SK-N-SH (cell line): Measurements from ENCODE around the gene IL18R1. TPM values are rescaled to one million over a fixed set of nuclear protein-coding genes. Genes with fewer than 3 reads are reported as not detected.

ENCODE experiments used
- CTCF ChIA-PET: fragments of 300-600, 350-600 bp; formaldehyde crosslinking; extraction: SDS; loops from one replicate; lab custom pipeline; 2021; lab: Yijun Ruan, JAX
- POLR2A ChIA-PET: fragments of 350-600 bp; sonication (Branson Sonifier 250); formaldehyde crosslinking; extraction: SDS; loops from one replicate; lab custom pipeline; 2020; ENCODE audit warnings: antibody characterized with exemption, inconsistent platforms; lab: Yijun Ruan, JAX
- DNase-seq: peaks from one replicate; pipeline ENCODE4 v3.0.0; 2012
- H2AFZ ChIP-seq: fragments of 200-600 bp; sonication (generic); 2 replicates; pipeline ENCODE4 v1.8.1; 2016; ENCODE audit warnings: antibody characterized with exemption, mild to moderate bottlenecking, low read depth
- H3F3A ChIP-seq: fragments of 200-600 bp; sonication (generic); replicated peaks from 2 replicates; pipeline ENCODE3; 2016; ENCODE audit warnings: antibody characterized with exemption, mild to moderate bottlenecking; ENCODE audit not compliant: insufficient read depth
- H3K27ac ChIP-seq, 2 experiments: fragments of 200-500 bp in 1 of 2; fragments of 200-600 bp in 1 of 2; sonication (Bioruptor generic) in 1 of 2; sonication (generic), shearing (Covaris generic) in 1 of 2; 2 replicates each; pipeline versions ENCODE4 v1.5.1 to v1.6.1; 2014 to 2016; ENCODE audit warnings: low read depth in 2 of 2, inconsistent platforms in 1 of 2, low read length in 1 of 2, mild to moderate bottlenecking in 1 of 2, mixed read lengths in 1 of 2
- H3K27me3 ChIP-seq: fragments of 200-600 bp; sonication (generic), shearing (Covaris generic); 2 replicates; pipeline ENCODE4 v1.6.1; 2016; ENCODE audit warnings: mixed run types; ENCODE audit not compliant: insufficient read depth
- H3K36me3 ChIP-seq, 2 experiments: fragments of 200-500 bp in 1 of 2; fragments of 200-600 bp in 1 of 2; sonication (Bioruptor generic) in 1 of 2; sonication (generic) in 1 of 2; replicated peaks in 1 of 2; 2 replicates each; pipeline versions ENCODE3 to v1.5.1; 2014 to 2016; ENCODE audit warnings: low read length in 1 of 2, mild to moderate bottlenecking in 1 of 2; ENCODE audit not compliant: insufficient read depth in 2 of 2, control insufficient read depth in 1 of 2
- H3K4me1 ChIP-seq, 2 experiments: fragments of 200-500 bp in 1 of 2; fragments of 200-600 bp in 1 of 2; sonication (Bioruptor generic) in 1 of 2; sonication (generic), shearing (Covaris generic) in 1 of 2; 2 replicates each; pipeline versions ENCODE4 v1.5.1 to v1.6.1; 2014 to 2016; ENCODE audit warnings: low read depth in 1 of 2, low read length in 1 of 2, mixed run types in 1 of 2; ENCODE audit not compliant: insufficient read depth in 2 of 2, control insufficient read depth in 1 of 2
- H3K4me2 ChIP-seq: fragments of 200-600 bp; sonication (generic), shearing (Covaris generic); 2 replicates; pipeline ENCODE4 v1.6.1; 2017; ENCODE audit warnings: mixed run types
- H3K4me3 ChIP-seq, 2 experiments: fragments of 200-500 bp in 1 of 2; fragments of 200-600 bp in 1 of 2; sonication (Bioruptor generic) in 1 of 2; sonication (generic), shearing (Covaris generic) in 1 of 2; 2 replicates each; pipeline versions ENCODE4 v1.5.1 to v1.8.1; 2014 to 2016; ENCODE audit warnings: low read depth in 2 of 2, inconsistent platforms in 1 of 2, low read length in 1 of 2, mild to moderate bottlenecking in 1 of 2, mixed read lengths in 1 of 2, moderate library complexity in 1 of 2
- H3K79me2 ChIP-seq: fragments of 200-600 bp; sonication (generic); 2 replicates; pipeline ENCODE4 v1.8.1; 2017; ENCODE audit warnings: mild to moderate bottlenecking; ENCODE audit not compliant: insufficient read depth
- H3K9ac ChIP-seq: fragments of 200-600 bp; sonication (generic); 2 replicates; pipeline ENCODE4 v1.6.1; 2017; ENCODE audit warnings: mixed run types
- H3K9me2 ChIP-seq: fragments of 200-600 bp; sonication (generic); 2 replicates; pipeline ENCODE4 v1.6.1; 2017; ENCODE audit warnings: mixed run types
- H3K9me3 ChIP-seq: fragments of 200-600 bp; sonication (generic); 2 replicates; pipeline ENCODE4 v1.6.1; 2017; ENCODE audit warnings: mixed run types, mild to moderate bottlenecking, moderate library complexity
- H4K20me1 ChIP-seq: fragments of 200-600 bp; sonication (generic); 2 replicates; pipeline ENCODE4 v1.6.1; 2017; ENCODE audit warnings: mild to moderate bottlenecking, mixed run types; ENCODE audit not compliant: insufficient read depth
- CHD2 ChIP-seq: fragments of 150-350 bp; IDR thresholded peaks from 2 replicates; pipeline ENCODE4 v1.6.1; 2018; ENCODE audit warnings: low read length; ENCODE audit not compliant: partially characterized antibody
- EZH2phosphoT487 ChIP-seq: fragments of 200-600 bp; sonication (generic); IDR thresholded peaks from 2 replicates; pipeline ENCODE4 v1.6.1; 2017; ENCODE audit warnings: low read depth, mixed run types, mild to moderate bottlenecking, antibody characterized with exemption, moderate library complexity, borderline replicate concordance
- FOXJ3 ChIP-seq: sonication (generic); formaldehyde crosslinking; IDR thresholded peaks from 2 replicates; pipeline ENCODE4 v1.5.1; 2020; ENCODE audit warnings: mild to moderate bottlenecking, missing genetic modification reagents
- FOXM1 ChIP-seq: IDR thresholded peaks from 2 replicates; pipeline ENCODE4 v1.4.0; 2012; ENCODE audit warnings: low read depth, mild to moderate bottlenecking
- GABPA ChIP-seq: IDR thresholded peaks from 2 replicates; pipeline ENCODE4 v1.4.0; 2012; ENCODE audit warnings: low read depth, mild to moderate bottlenecking
- GATA2 ChIP-seq: sonication (generic); formaldehyde crosslinking; IDR thresholded peaks from 2 replicates; pipeline ENCODE4 v1.5.0; 2020; ENCODE audit warnings: mild to moderate bottlenecking, missing genetic modification reagents
- MEF2A ChIP-seq: IDR thresholded peaks from 2 replicates; pipeline ENCODE4 v1.4.0; 2012; ENCODE audit warnings: low read depth, borderline replicate concordance
- NRF1 ChIP-seq: IDR thresholded peaks from 2 replicates; pipeline ENCODE4 v1.6.1; 2012; ENCODE audit warnings: low read depth, mild to moderate bottlenecking, low read length
- RAD21 ChIP-seq: IDR thresholded peaks from 2 replicates; pipeline ENCODE4 v1.6.1; 2012; ENCODE audit warnings: mild to moderate bottlenecking, low read length
- RFX5 ChIP-seq: IDR thresholded peaks from 2 replicates; pipeline ENCODE4 v1.6.1; 2012; ENCODE audit warnings: mild to moderate bottlenecking, improper control_type of control experiment, low read length
- RXRA ChIP-seq: IDR thresholded peaks from 2 replicates; pipeline ENCODE4 v1.4.0; 2012; ENCODE audit warnings: low read depth, mild to moderate bottlenecking, borderline replicate concordance
- TAF1 ChIP-seq: IDR thresholded peaks from 2 replicates; pipeline ENCODE4 v1.6.1; 2012; ENCODE audit warnings: low read depth, mild to moderate bottlenecking, low read length, moderate library complexity, borderline replicate concordance
- TCF12 ChIP-seq: IDR thresholded peaks from 2 replicates; pipeline ENCODE4 v1.4.0; 2012
- WGBS: methylation state at CpG from one replicate; pipeline ENCODE4 v1.1.6; 2017; ENCODE audit warnings: low lambda C conversion rate; 5-methylcytosine and 5-hydroxymethylcytosine counted together
- polyA plus RNA-seq, 3 experiments: library from polyadenylated mRNA; depleted of rRNA; stranded (reverse); fragments of >200 nt; gene quantifications; 2 replicates each; pipeline ENCODE4 v1.2.3, GENCODE V29; 2012
- TF ChIP-seq, protein P1 (sequence below): fragments of 150-350 bp; IDR thresholded peaks from 2 replicates; pipeline ENCODE4 v1.6.1; 2017; ENCODE audit warnings: antibody characterized with exemption, low read length, low read depth, borderline replicate concordance
- TF ChIP-seq, protein P2 (sequence below): IDR thresholded peaks from 2 replicates; pipeline ENCODE4 v1.4.0; 2012; ENCODE audit warnings: low read depth
- TF ChIP-seq, protein P3 (sequence below): IDR thresholded peaks from 2 replicates; pipeline ENCODE4 v1.6.1; 2012; ENCODE audit warnings: mild to moderate bottlenecking, low read depth, low read length, moderate library complexity
- TF ChIP-seq, protein P4 (sequence below): IDR thresholded peaks from 2 replicates; pipeline ENCODE4 v1.4.0; 2012; ENCODE audit warnings: low read depth, borderline replicate concordance
- TF ChIP-seq, protein P5 (sequence below): IDR thresholded peaks from 2 replicates; pipeline ENCODE4; 2012
- TF ChIP-seq, protein P6 (sequence below): IDR thresholded peaks from 2 replicates; pipeline ENCODE4 v1.4.0; 2012; ENCODE audit warnings: low read depth, borderline replicate concordance

IL18R1 gene
- polyA plus RNA-seq, 1 of the 3 experiments (the other 2 are of a cell fraction): not detected

DNA sequence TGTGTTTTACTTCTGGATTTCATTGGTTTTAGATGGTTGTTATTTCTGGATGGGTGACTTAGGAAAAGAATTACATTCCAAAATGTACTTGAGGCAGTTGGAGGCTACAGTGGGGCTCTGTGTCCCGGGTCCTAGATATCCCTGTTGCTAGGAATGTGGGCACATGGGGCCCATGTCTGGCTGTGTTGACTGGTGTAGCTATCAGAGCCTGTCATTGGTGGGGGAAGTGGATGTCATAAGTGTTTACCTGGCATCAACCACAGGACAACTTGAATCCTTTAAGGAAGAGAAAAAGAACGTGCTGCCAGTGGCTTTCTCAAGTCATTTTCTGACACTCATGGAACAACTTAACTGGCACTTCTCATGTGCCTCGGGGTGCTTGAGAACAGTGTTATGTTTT lies 30.4 kb downstream of the IL18R1 start:
- Histone ChIP-seq H3K4me3 (no peak overlapping the region), H3K79me2 (no peaks in the 10 kb centered on the region), H3F3A (no peaks in the 10 kb centered on the region), H4K20me1 (no peaks in the 10 kb centered on the region), H3K9me2 (no peaks in the 10 kb centered on the region), H3K9ac (no peak overlapping the region), H3K27me3 (no peaks in the 10 kb centered on the region), H3K9me3 (no peaks in the 10 kb centered on the region), H3K36me3 (no peaks in the 10 kb centered on the region), H3K4me1 (no peaks in the 10 kb centered on the region), H2AFZ (no peak overlapping the region), H3K4me2 (no peak overlapping the region), H3K27ac (no peak overlapping the region)
- TF ChIP-seq, protein P1, sequence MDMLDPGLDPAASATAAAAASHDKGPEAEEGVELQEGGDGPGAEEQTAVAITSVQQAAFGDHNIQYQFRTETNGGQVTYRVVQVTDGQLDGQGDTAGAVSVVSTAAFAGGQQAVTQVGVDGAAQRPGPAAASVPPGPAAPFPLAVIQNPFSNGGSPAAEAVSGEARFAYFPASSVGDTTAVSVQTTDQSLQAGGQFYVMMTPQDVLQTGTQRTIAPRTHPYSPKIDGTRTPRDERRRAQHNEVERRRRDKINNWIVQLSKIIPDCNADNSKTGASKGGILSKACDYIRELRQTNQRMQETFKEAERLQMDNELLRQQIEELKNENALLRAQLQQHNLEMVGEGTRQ: no peak
- TF ChIP-seq, protein P2, sequence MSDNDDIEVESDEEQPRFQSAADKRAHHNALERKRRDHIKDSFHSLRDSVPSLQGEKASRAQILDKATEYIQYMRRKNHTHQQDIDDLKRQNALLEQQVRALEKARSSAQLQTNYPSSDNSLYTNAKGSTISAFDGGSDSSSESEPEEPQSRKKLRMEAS: no peak
- TF ChIP-seq, protein P3, sequence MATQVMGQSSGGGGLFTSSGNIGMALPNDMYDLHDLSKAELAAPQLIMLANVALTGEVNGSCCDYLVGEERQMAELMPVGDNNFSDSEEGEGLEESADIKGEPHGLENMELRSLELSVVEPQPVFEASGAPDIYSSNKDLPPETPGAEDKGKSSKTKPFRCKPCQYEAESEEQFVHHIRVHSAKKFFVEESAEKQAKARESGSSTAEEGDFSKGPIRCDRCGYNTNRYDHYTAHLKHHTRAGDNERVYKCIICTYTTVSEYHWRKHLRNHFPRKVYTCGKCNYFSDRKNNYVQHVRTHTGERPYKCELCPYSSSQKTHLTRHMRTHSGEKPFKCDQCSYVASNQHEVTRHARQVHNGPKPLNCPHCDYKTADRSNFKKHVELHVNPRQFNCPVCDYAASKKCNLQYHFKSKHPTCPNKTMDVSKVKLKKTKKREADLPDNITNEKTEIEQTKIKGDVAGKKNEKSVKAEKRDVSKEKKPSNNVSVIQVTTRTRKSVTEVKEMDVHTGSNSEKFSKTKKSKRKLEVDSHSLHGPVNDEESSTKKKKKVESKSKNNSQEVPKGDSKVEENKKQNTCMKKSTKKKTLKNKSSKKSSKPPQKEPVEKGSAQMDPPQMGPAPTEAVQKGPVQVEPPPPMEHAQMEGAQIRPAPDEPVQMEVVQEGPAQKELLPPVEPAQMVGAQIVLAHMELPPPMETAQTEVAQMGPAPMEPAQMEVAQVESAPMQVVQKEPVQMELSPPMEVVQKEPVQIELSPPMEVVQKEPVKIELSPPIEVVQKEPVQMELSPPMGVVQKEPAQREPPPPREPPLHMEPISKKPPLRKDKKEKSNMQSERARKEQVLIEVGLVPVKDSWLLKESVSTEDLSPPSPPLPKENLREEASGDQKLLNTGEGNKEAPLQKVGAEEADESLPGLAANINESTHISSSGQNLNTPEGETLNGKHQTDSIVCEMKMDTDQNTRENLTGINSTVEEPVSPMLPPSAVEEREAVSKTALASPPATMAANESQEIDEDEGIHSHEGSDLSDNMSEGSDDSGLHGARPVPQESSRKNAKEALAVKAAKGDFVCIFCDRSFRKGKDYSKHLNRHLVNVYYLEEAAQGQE: no peak
- TF ChIP-seq TAF1: no peak
- TF ChIP-seq FOXM1: no peak
- TF ChIP-seq, protein P4, sequence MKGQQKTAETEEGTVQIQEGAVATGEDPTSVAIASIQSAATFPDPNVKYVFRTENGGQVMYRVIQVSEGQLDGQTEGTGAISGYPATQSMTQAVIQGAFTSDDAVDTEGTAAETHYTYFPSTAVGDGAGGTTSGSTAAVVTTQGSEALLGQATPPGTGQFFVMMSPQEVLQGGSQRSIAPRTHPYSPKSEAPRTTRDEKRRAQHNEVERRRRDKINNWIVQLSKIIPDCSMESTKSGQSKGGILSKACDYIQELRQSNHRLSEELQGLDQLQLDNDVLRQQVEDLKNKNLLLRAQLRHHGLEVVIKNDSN: no peak
- TF ChIP-seq, protein P5, sequence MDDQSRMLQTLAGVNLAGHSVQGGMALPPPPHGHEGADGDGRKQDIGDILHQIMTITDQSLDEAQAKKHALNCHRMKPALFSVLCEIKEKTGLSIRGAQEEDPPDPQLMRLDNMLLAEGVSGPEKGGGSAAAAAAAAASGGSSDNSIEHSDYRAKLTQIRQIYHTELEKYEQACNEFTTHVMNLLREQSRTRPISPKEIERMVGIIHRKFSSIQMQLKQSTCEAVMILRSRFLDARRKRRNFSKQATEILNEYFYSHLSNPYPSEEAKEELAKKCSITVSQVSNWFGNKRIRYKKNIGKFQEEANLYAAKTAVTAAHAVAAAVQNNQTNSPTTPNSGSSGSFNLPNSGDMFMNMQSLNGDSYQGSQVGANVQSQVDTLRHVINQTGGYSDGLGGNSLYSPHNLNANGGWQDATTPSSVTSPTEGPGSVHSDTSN: no peak
- no peak for TF ChIP-seq RXRA
- TF ChIP-seq, protein P6, sequence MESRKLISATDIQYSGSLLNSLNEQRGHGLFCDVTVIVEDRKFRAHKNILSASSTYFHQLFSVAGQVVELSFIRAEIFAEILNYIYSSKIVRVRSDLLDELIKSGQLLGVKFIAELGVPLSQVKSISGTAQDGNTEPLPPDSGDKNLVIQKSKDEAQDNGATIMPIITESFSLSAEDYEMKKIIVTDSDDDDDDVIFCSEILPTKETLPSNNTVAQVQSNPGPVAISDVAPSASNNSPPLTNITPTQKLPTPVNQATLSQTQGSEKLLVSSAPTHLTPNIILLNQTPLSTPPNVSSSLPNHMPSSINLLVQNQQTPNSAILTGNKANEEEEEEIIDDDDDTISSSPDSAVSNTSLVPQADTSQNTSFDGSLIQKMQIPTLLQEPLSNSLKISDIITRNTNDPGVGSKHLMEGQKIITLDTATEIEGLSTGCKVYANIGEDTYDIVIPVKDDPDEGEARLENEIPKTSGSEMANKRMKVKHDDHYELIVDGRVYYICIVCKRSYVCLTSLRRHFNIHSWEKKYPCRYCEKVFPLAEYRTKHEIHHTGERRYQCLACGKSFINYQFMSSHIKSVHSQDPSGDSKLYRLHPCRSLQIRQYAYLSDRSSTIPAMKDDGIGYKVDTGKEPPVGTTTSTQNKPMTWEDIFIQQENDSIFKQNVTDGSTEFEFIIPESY: no peak
- TF ChIP-seq EZH2phosphoT487: no peak
- no peak for TF ChIP-seq TCF12
- no peak for TF ChIP-seq GATA2 (CRISPR knock-in tag)
- TF ChIP-seq MEF2A: no peak
- no peak for TF ChIP-seq CHD2
- TF ChIP-seq GABPA: no peak
- TF ChIP-seq FOXJ3 (CRISPR knock-in tag): no peak
- no peak for TF ChIP-seq RFX5
- TF ChIP-seq RAD21: no peak
- TF ChIP-seq NRF1: no peak
- POLR2A ChIA-PET: no interaction called here
- WGBS: 0% methylated on average over 3 of the region's 3 CpGs
- CTCF ChIA-PET: no interaction called here
- no peak for DNase-seq
